Measurements from ENCODE around the gene SHISA9. TPM values are rescaled to one million over a fixed set of nuclear protein-coding genes. Genes with fewer than 3 reads are reported as not detected.

Gene SHISA9
- total and polyA plus RNA-seq, 4 donors: under 0.01 to 0.08 (median 0.07) TPM; not detected in 1

- TF ChIP-seq FOXA1 (IDR thresholded peaks at IDR 0.05): no peak
- no peak for TF ChIP-seq ZBTB33 (IDR thresholded peaks at IDR 0.05)
- TF ChIP-seq REST (IDR thresholded peaks at IDR 0.05): no peak
Observed at GRCh38 chr16:13206606-13207005, 305.2 kb downstream of the SHISA9 start (continued).

GRCh38 chr16:13207151-13207550 lies 305.8 kb downstream of the SHISA9 start:
- TF ChIP-seq SP1 (IDR thresholded peaks at IDR 0.05): no peak
- no peak for TF ChIP-seq TAF1 (conservative IDR thresholded peaks at IDR 0.05)
- no peak for TF ChIP-seq REST (IDR thresholded peaks at IDR 0.05)
- no peak for TF ChIP-seq GABPA (IDR thresholded peaks at IDR 0.05 in 1 of 2, conservative IDR thresholded peaks at IDR 0.05 in 1 of 2)
- TF ChIP-seq RXRA (IDR thresholded peaks at IDR 0.05): no peak
- no peak for TF ChIP-seq NR2F2 (IDR thresholded peaks at IDR 0.05)
- no peak for TF ChIP-seq RAD21 (IDR thresholded peaks at IDR 0.05)
- no peak for TF ChIP-seq FOXA2 (IDR thresholded peaks at IDR 0.05)
- no peak for TF ChIP-seq ZBTB33 (IDR thresholded peaks at IDR 0.05)
- TF ChIP-seq HNF4G (IDR thresholded peaks at IDR 0.05): no peak
- TF ChIP-seq JUND (IDR thresholded peaks at IDR 0.05): no peak
- no peak for TF ChIP-seq ATF3 (IDR thresholded peaks at IDR 0.05)
- no peak for TF ChIP-seq HNF4A (conservative IDR thresholded peaks at IDR 0.05)
- no peak for TF ChIP-seq EGR1 (IDR thresholded peaks at IDR 0.05; ENCODE audit: low read depth in 2 of 2)
- TF ChIP-seq FOXA1 (IDR thresholded peaks at IDR 0.05): no peak
- no peak for TF ChIP-seq CTCF (IDR thresholded peaks at IDR 0.05; ENCODE audit: low read depth, low read length, missing input control)
- no peak for TF ChIP-seq MAX (IDR thresholded peaks at IDR 0.05)
- TF ChIP-seq YY1 (IDR thresholded peaks at IDR 0.05): no peak
- Histone ChIP-seq H3K4me1 (ENCODE audit: control insufficient read depth in 4 of 4, insufficient read depth in 4 of 4, low read length in 3 of 4) (no peaks in the 10 kb centered on the region), H3K9ac (ENCODE audit: low read depth in 1 of 2, low read length in 2 of 2) (no peak overlapping the region), H3K9me3 (ENCODE audit: control insufficient read depth in 4 of 4, low read length in 3 of 4) (no peaks in the 10 kb centered on the region), H3K36me3 (ENCODE audit: control insufficient read depth in 4 of 4, insufficient read depth in 3 of 4, low read depth in 1 of 4, low read length in 3 of 4) (no peaks in the 10 kb centered on the region), H3K27ac (ENCODE audit: low read depth in 1 of 2, low read length in 2 of 2) (no peak overlapping the region), H3K27me3 (ENCODE audit: control insufficient read depth in 4 of 4, insufficient read depth in 4 of 4, low read length in 3 of 4) (no peaks in the 10 kb centered on the region), H3K4me3 (ENCODE audit: low read depth in 1 of 3, low read length in 3 of 3) (no peak overlapping the region)
- WGBS: 92% methylated on average over 5 of the region's 5 CpGs
- no peak for DNase-seq (ENCODE audit: low spot score)
